ENCODE results near the gene S100A16. TPM values are rescaled to one million over a fixed set of nuclear protein-coding genes. Genes with fewer than 3 reads are reported as not detected.

S100A16 gene
- total and polyA plus RNA-seq, 12 donors, result 28.8 to 176 (median 43.5) TPM

DNA sequence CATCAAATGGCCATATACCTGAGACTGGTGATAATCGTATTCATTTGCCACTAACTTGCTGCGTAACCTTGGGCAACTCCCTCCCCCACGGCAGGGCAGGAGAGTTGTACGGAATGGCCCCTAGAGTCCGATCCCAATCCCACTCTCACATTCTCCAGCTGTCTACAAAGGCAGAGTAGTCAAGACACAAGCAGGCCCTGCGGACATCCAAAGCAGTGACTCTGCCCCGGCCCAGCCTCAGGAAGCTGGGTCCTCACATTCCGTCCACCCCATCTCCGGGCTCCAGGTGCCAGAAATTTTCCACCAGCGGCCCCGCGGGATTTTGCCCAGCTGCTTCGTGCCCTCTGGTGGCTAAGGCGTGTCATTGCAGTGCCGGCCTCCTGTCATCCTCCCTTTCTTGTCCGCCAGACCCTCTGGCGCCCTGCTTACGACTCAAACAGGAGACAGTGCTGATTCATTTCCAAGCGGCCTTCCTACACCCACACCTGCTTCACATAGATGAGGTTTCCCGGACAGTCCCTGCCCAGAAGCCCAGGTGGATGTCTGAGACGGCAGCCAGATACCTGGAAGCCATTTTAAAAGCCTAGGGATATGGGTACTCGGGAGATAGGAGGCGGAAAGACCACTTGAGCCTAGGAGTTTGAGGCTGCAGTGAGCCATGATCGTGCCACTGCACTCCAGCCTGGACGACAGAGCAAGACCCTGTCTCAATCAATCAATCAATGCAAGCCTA, 44.4 kb downstream of the S100A16 start:
- peak overlapping the region in 9 of 10 donors; percentile 23 to 96 (median 67) for H3K27ac ChIP-seq
- H3K9me3 ChIP-seq, result no peaks in the 10 kb centered on the region
- no peaks in the 10 kb centered on the region for H3K27me3 ChIP-seq
- H3K4me3 ChIP-seq, result peak overlapping the region in 6 of 10 donors; percentile 30 to 46 (median 38)
- peak; percentile 90 to 91 for DNase-seq
- peaks cover 26 to 63% (median 41%) of the 10 kb centered on the region in 9 donors for H3K4me1 ChIP-seq
- intact Hi-C loops (cut with DNase I), result loop anchor here (1.0 to 10.0 kb wide), 11 partner anchors 35 to 216 kb away; partner anchors contain the start of gene S100A9 (in 3 of the 10)
- ATAC-seq, result peak; percentile 20 to 57 (median 30)
- WGBS, 2 donors, result 9 to 12% methylated on average over 25 of the region's 25 CpGs
- TF ChIP-seq, protein P1, sequence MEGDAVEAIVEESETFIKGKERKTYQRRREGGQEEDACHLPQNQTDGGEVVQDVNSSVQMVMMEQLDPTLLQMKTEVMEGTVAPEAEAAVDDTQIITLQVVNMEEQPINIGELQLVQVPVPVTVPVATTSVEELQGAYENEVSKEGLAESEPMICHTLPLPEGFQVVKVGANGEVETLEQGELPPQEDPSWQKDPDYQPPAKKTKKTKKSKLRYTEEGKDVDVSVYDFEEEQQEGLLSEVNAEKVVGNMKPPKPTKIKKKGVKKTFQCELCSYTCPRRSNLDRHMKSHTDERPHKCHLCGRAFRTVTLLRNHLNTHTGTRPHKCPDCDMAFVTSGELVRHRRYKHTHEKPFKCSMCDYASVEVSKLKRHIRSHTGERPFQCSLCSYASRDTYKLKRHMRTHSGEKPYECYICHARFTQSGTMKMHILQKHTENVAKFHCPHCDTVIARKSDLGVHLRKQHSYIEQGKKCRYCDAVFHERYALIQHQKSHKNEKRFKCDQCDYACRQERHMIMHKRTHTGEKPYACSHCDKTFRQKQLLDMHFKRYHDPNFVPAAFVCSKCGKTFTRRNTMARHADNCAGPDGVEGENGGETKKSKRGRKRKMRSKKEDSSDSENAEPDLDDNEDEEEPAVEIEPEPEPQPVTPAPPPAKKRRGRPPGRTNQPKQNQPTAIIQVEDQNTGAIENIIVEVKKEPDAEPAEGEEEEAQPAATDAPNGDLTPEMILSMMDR (IDR thresholded peaks at IDR 0.05), result peak; percentile 97 to 100 (median 99)
- no peaks in the 10 kb centered on the region for H3K36me3 ChIP-seq

DNA sequence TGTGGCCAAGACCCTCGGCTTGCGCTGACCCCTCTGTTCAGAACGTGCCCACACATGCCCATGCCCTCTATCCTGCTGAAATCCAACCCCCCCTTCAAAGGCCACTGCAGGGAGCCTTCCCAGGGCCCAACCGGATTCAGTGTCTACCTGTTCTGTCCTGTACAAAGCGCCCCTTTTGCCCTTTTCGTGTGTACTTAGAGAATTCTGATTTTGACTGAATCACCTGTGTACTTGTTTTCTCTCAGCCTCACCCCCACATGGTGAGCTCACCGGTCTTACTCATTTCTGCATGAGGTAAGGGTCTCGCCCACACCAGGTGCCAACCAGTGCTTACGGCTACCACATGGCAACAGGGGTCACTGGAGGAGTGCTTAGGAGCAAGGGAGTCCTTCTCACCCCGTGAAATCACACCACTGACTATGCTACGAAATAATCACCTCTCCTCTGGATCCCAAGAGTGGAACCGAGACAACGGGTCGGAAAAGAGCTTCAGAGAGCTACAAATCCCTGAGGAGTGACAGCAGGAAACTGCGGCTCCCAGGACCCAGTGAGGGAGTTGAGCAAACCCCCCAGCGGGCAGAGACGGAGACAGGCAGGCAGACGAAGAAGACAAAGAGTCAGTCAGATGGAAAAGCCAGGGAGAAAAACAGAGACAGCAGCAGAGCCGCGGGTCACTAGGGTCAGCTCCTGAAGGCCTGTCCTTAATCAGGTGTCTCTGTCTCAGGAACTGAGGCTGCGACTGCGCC, 45.1 kb downstream of the S100A16 start:
- peaks cover 26 to 55% (median 38%) of the 10 kb centered on the region in 9 donors for H3K4me1 ChIP-seq
- intact Hi-C loops (cut with DNase I), result loop anchor here (1.0 to 10.0 kb wide), 12 partner anchors 33 to 215 kb away; partner anchors contain the start of genes S100A9 (in 3 of the 10) and S100A6 (in 1 of the 10)
- ATAC-seq, result no peak

DNA sequence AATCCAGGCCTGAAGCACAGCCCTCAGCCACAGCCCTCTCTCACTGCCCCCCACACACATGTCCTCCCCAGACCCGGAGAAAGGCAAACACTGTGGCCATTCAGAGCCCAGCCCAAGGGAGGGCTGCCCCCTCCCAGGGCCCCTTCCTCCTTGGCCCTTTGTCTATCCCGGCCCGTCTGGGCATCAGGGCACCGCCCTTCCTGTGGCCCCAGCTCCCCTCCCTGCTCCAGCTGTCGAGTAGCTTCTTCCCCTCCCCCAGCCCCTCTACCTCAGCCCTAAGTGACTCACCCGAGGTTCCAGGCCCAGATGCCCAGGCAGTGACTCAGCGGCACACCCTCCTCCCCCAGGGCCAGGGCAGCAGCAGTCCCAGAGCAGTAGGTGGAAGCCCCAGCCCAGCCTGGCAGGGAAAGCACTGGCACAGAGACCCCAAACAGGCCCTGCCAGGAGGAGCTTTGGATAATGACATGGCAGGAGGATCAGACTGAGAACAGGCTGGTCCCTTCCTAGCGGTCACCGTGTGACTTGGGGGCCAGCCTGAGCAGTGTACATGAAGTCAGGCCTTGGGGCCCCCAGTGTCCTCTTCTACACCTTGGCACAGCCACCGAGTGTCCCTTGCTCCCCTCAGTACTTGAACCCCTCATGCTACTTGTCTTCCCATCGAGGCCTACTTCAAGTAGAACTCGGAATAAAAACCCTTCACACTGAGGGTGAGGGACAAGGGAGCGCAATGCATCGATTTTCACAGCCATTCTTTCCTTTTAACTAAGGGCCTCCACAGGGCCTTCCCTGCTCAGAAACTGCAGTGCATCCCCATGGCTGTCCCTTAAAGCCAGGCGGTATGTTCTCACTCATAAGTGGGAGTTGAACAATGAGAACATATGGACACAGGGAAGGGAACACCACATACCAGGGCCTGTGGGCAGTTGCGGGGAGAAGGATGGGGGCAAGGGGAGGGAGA, 46.2 kb downstream of the S100A16 start:
- no peaks in the 10 kb centered on the region for H3K27me3 ChIP-seq
- TF ChIP-seq, protein P1 (IDR thresholded peaks at IDR 0.05), result no peak
- H3K4me1 ChIP-seq, result peaks cover 26 to 44% (median 36%) of the 10 kb centered on the region in 9 donors
- no peaks in the 10 kb centered on the region for H3K9me3 ChIP-seq
- H3K36me3 ChIP-seq, result no peaks in the 10 kb centered on the region
- 48 to 64% methylated on average over 16 of the region's 16 CpGs for WGBS, 2 donors
- DNase-seq, result peak; percentile 90 to 92
- peak; percentile 85 to 96 (median 94) for ATAC-seq
- intact Hi-C loops (cut with DNase I), result loop anchor here in 9 of 10 donors (1.0 to 10.0 kb wide), 7 partner anchors 21 to 214 kb away; partner anchors contain the start of genes S100A9 (in 3 of the 9), S100A4 (in 1 of the 9) and S100A6 (in 1 of the 9)
- peak overlapping the region in 1 of 10 donors; percentile 12 for H3K4me3 ChIP-seq
- H3K27ac ChIP-seq, result peak overlapping the region; percentile 51 to 96 (median 85)

More for the DNA sequence above, 45.1 kb downstream of the S100A16 start:
- DNase-seq, result no peak
- Histone ChIP-seq H3K4me3 (peak overlapping the region in 5 of 10 donors; percentile 30 to 46 (median 38)), H3K9me3 (no peaks in the 10 kb centered on the region), H3K36me3 (no peaks in the 10 kb centered on the region), H3K27ac (peak overlapping the region in 9 of 10 donors; percentile 48 to 96 (median 82)), H3K27me3 (no peaks in the 10 kb centered on the region)
- WGBS, 2 donors, result 78 to 82% methylated on average over 22 of the region's 22 CpGs
- TF ChIP-seq, protein P1 (IDR thresholded peaks at IDR 0.05), result no peak
